ENCODE results near the gene TMEM59.

Gene TMEM59

DNA sequence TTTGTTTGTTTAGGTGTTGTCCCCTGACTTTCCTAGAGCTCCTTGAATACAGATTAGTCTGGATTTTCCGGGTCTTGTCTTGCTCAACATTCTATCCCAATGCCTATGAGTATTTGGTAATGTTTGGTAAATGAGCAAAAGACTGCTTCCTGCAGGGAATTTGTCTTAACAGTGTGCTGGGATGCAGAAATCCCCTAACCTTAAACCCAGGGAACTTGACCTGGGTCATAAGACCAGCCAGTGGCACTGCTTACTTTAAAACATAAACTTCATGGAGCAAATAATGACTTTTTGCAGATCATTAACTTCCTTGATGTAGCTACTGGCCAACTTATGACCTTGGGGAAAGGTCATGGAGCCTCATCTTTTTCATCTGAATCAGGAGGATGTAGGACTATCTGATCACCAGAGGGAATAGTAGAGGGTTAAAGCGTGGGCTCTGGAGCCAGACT, 27.6 kb upstream of the TMEM59 start:
- no peak overlapping the region for H3K4me3 ChIP-seq (ENCODE audit: low read depth, low read length)
- in situ Hi-C loops (cut with HindIII; ENCODE audit: low sequenced_read_pairs), result no loop called here
- DNase-seq (ENCODE audit: low read depth, low spot score), result no peak
- TF ChIP-seq, protein P1, sequence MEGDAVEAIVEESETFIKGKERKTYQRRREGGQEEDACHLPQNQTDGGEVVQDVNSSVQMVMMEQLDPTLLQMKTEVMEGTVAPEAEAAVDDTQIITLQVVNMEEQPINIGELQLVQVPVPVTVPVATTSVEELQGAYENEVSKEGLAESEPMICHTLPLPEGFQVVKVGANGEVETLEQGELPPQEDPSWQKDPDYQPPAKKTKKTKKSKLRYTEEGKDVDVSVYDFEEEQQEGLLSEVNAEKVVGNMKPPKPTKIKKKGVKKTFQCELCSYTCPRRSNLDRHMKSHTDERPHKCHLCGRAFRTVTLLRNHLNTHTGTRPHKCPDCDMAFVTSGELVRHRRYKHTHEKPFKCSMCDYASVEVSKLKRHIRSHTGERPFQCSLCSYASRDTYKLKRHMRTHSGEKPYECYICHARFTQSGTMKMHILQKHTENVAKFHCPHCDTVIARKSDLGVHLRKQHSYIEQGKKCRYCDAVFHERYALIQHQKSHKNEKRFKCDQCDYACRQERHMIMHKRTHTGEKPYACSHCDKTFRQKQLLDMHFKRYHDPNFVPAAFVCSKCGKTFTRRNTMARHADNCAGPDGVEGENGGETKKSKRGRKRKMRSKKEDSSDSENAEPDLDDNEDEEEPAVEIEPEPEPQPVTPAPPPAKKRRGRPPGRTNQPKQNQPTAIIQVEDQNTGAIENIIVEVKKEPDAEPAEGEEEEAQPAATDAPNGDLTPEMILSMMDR (IDR thresholded peaks at IDR 0.05; ENCODE audit: low read depth, low read length), result no peak

DNA sequence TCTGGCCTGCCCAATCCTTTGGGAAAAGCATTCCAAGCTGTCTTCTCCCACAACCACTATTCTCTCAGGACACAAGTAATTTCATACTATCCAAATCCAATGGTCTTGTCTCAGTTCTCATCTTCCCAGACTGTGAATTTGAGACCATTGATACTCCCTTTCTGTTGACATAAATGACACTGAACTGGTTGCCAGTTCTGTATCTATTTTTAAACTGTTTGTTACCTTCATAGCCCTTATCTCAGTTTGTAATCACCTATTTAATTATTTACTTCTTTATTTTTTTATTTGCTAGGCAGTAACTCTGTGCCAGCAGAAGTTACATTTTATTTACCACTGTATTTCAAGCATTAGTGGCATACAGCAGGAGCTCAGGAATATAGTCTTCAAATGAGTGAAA, 24.4 kb upstream of the TMEM59 start:
- DNase-seq (ENCODE audit: low read depth, low spot score), result no peak
- TF ChIP-seq, protein P1 (IDR thresholded peaks at IDR 0.05; ENCODE audit: low read depth, low read length), result no peak
- no peak overlapping the region for H3K4me3 ChIP-seq (ENCODE audit: low read depth, low read length)
- in situ Hi-C loops (cut with HindIII; ENCODE audit: low sequenced_read_pairs), result no loop called here

DNA sequence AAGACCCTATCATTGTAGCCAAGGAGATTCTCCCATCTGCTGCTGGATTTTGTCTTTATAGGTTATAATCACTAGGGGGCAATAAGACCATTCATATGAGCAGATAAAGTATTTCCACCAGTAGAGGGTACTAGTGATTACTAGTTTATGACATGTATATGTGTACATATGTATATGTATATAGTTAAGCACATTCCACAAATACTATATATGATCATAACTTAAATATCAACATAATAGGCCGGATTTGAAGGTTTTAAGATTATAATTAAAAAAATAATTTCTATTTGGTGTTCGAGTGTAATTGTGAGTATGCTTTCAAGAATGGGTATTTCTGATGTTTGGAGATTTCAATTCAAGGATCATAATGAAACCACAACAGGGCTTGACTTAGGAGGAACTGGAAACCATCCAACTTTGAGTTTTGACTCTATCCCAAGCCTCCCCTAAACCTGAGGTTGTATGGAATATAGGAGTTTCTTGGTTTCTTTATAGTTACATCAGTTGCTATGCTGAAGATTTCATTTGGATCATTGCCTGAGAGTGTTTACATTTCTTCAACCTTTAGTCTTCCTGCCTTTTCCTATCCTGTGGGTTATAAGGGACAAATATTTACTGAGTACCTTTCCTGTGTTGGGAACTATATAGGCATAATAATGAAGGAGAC, 17.3 kb upstream of the TMEM59 start:
- in situ Hi-C loops (cut with HindIII; ENCODE audit: low sequenced_read_pairs), result no loop called here
- TF ChIP-seq, protein P1 (IDR thresholded peaks at IDR 0.05; ENCODE audit: low read depth, low read length), result peak; percentile 74
- peak; percentile 69 for DNase-seq (ENCODE audit: low read depth, low spot score)
- no peak overlapping the region for H3K4me3 ChIP-seq (ENCODE audit: low read depth, low read length)

DNA sequence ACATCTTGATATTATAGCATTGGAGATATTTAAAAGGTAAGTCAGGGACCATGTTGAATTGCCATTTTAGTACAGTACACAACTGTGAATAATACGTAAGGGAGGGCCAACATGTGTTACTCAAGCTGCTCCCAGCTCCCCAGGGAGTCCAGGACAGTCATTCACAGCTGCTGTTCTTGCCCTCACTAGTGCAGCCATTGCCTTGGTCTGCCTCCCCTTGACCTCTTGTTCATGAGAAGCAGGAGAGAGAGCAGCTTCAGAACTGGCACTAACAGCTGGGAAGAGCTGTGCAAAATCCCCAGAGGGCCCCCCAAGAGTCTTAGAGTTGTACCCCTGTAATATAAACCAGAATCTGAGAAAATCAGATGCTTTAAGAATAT, 16.8 kb upstream of the TMEM59 start:
- TF ChIP-seq, protein P1 (IDR thresholded peaks at IDR 0.05; ENCODE audit: low read depth, low read length), result no peak
- no peak for DNase-seq (ENCODE audit: low read depth, low spot score)
- no peak overlapping the region for H3K4me3 ChIP-seq (ENCODE audit: low read depth, low read length)
- in situ Hi-C loops (cut with HindIII; ENCODE audit: low sequenced_read_pairs), result no loop called here

DNA sequence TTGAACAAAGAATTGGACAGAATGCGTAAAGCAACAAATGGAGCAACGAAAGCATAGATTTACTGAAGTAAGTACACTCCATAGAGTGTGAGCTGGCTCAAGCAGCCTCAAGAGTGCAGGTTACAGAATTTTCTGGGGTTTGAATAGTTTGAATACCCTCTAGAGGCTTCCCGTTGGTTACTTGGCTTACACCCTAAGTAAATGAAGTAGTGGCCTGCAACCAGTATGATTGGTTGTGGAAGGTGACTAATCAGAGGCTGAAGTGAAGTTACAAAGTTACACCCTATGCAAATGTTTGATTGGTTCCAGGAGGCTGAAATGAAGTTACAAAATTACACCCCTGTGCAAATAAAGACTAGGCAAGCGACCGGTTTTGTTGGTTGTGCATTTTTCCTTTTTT, 11.3 kb upstream of the TMEM59 start:
- DNase-seq (ENCODE audit: low read depth, low spot score), result no peak
- in situ Hi-C loops (cut with HindIII; ENCODE audit: low sequenced_read_pairs), result no loop called here
- TF ChIP-seq, protein P1 (IDR thresholded peaks at IDR 0.05; ENCODE audit: low read depth, low read length), result no peak
- H3K4me3 ChIP-seq (ENCODE audit: low read depth, low read length), result no peak overlapping the region

DNA sequence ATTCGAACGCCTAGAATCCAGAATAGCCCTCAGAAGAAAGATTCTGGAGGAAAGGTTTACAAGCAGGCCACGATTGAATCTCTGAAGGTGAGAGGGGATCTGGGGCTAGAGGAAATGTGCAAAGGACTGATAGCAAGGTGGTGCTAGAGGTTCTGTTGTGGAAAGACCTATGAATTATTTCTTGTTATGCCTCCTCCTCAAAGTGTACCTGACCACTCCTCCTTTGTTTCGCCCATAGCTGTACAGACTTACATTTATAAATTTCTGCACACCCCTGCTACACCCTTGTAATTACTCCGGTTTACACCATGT, 1.4 kb upstream of the TMEM59 start:
- H3K4me3 ChIP-seq (ENCODE audit: low read depth, low read length), result peak overlapping the region; percentile 93
- TF ChIP-seq, protein P1 (IDR thresholded peaks at IDR 0.05; ENCODE audit: low read depth, low read length), result no peak
- DNase-seq (ENCODE audit: low read depth, low spot score), result no peak
- in situ Hi-C loops (cut with HindIII; ENCODE audit: low sequenced_read_pairs), result no loop called here

Measured in astrocyte of the spinal cord (primary cell).